Hepatic stellate cell (primary cell): ENCODE measurements around the gene DMD.

Source experiments
- DNase-seq: peaks from one replicate; pipeline ENCODE4 v3.0.0; 2011; ENCODE audit warnings: low spot score

The DMD gene

DNA sequence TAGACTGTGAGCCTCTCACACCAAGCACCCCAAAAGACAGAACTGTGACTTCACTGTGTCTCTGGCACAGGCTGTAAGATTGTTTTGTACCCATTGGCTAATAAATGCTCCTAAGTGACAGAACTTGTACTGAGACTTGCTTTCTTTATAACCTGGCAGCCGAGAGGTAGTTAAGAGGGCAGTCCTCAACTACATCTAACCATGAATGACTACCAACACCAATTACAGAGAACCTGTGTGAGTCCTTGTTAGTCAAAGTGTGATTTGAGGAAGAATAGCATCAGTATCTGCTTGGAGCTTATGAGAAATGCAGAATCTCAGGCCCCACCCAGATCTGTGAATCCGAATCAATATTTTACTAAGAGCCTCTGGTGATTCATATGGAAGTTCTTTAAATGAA, 1985.5 kb downstream of the DMD start:
- DNase-seq, result no peak

DNA sequence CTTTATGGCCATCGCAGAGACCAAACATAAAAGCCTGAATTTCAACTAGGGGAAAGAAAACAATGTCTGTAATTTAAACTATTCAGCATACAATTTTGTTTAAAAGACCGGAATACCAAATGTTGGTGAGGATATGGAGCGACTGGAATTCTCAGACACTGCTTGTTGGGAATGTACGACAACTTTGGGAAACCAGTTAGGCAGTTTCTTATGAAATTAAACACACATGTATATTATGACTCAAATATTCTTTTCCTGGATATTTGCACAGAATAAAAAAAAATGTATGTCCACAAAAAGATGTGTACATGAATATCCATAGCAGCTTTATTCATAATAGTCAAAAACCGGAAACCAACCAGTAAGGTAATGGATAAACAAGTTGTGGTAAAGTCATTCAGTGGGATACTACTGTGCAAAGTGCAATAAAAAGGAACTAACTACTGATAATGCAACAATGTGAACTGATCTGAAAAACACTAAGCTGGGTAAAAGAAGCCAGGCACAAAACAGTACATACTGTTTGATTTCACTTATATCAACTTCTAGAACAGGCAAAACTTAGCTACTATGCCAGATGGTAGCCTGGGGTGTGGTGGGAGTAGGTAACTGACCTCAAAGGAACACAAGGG, 1986.9 kb downstream of the DMD start:
- DNase-seq, result no peak

DNA sequence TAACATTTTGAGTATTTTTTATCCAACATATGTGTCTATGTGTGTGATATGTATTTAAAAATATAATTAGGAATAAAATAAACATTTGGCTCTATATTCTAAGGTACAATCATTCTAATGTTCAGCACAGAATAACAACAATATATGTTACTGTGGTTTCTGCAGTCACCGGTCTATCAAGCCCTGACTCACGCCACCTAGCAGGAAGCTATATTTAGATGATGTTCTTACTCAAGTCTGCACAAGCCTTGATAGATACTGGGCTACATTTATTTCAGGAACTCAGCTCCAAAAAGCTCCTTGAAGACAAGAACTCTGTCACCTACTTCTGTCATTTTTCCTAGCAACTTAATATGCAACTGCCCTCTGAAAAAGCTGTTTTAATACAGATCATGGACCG, 1987.5 kb downstream of the DMD start:
- DNase-seq, result peak; percentile 19

DNA sequence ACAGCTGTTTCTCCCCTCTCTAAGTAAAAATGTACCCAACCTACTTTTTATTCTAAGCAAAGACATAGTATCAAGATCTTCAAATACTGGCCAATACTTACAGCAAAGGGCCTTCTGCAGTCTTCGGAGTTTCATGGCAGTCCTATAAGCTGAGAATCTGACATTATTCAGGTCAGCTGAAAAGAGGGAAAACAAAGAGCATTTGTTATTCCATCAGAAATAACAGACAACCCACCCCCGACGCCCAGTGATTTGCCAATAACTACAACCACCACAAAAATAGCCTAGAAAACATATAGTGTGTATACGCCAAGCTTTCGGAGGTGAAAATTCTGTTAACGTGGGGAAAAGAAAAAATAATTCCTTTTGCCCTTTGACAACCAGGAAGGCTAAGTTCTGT, 1988.4 kb downstream of the DMD start:
- no peak for DNase-seq

DNA sequence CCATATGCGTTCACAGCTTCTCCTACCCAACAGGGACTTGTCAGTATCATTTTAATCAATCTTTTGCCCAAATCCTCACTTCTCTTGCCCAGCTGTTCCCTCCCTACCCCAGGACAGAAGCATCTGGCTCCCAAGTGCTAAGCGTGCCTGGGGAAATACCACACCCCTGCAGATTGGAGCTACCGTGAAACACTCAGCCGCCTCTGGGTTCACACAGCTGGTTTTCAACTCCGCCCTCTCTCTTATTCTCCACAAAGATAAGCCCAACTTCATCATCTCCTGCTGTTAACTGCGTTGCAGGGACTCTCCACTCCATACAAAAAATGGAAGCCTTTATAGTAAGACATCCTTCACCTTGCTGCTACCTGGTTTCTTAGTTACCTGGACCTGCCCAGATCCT, 1992.2 kb downstream of the DMD start:
- DNase-seq, result no peak

DNA sequence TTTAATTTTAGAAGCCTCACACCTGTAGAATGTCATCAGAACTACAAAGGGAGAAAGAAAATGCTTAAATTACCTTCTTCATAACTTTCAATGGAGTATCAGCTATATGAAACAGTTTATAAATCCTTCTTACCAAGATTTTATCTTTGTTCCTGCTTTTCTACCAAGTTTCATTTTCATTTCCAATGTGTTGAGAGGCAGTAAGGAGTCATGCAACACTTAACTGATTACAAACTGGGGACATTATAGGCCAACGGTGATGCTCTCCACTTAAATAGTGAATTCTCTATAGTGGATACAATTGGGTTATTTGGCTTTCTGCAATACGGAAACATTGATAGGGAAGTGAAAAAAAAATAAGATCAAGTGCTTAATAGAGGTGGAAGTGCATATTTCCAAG, 1994.3 kb downstream of the DMD start:
- no peak for DNase-seq

DNA sequence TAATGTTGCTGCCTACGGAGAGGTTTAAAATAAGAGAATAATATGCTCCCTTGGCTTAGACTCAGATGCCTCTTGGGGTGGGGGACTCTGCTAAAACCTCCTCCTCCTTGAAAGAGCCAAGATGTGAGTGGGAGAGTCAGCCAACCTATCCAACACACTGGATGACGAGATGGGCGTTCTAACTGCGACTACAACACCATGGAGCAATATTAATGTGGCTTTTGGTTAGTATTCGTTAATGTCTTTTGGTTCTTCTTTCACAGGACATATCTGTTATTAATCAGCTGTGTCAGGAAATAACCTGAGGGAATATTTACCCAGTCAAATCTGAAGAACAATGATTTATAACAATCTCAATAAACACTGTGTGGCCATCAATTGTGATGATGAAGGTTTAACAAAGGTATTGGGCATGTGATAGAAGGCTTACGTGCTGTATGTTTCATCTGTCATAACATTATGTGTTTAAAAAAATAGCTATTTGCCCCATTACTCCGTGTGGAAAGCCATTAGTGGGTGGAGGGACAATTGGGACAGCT, 1996.0 kb downstream of the DMD start:
- DNase-seq, result no peak

DNA sequence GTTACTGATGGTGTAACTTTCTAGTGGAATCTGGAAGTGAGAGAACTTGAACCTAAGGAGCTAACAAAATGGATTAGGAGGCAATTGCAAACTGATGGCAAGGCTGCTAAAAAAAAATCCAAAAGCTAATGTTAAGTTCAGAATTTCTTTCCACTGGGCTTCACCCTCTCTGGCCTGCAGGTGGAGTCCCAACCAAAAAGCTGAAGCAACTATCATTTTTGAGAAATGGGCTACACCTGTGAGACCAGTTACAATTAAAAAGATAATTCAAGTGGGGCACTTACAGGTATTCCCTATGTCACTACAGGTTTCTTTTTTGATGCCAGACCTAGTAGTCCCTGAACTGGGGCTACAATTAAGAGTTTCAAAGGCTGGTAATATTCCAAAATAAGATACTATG, 1997.4 kb downstream of the DMD start:
- no peak for DNase-seq

DNA sequence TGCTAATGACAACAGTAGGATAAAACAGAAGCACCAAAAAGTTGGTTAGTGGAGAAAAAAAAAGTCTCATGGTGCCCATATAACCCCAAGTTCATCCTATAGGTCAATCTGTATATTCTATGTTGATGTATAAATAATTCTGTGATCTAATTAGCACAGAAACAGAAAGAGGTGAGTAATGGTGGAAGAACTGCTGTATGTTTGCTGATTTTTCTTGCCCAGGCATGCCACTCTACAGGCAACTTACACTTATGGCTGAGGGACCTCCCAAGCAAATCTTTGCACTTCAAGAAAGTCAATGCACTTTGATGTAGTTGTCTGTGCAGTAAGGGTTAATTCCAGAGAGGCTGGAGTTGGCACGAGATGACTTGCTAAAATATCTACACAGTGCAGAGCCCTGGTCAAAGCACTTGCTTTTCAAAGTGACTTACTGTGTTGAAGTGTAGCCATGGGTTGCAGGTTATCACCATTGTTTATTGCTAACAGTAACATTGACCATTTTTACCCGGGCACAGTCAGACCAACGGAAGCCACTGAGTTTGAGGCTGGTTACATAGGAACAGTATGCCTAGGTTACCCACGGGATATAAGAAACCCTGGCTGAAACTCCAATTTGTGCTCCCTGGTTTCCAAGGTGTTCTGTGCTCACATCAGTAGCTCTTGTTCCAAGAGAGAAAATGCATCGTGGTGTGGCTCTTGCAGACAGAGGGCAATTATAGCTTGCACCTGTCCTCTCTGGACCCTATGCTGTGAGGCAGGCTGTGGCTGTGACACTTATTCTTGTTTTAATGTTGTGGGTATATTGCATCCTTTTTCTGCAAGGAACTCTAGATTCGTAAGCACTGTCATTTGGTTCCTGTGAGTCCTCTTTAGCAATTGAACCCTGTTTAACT, 1998.2 kb downstream of the DMD start:
- DNase-seq, result no peak

DNA sequence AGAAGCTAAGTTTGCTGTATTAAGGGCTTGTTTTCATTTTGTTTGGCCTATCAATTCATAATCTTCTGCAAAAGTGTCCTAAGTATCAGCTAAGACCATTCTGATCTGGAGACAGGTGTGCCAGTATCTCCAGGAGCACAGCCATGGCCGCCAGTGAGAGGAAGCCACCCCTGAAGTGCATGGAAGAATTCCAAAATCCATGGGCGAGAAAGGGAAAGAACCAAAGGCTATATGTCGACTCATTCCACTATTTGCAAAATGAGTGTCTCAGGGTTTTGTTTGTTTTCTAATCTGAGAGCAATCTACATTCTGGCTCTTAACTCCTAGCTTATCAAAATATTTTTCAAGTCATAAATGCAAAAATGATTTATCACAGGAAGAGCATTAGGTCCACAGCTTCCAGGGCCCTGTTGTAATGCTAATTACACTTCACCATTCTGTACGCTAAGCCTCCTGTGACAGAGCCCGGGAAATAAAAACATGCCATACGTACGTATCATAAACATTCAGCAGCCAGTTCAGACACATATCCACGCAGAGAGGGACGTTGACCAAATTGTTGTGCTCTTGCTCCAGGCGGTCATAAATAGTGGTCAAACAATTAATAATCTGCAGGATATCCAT, 2002.2 kb downstream of the DMD start:
- DNase-seq, result peak; percentile 19

DNA sequence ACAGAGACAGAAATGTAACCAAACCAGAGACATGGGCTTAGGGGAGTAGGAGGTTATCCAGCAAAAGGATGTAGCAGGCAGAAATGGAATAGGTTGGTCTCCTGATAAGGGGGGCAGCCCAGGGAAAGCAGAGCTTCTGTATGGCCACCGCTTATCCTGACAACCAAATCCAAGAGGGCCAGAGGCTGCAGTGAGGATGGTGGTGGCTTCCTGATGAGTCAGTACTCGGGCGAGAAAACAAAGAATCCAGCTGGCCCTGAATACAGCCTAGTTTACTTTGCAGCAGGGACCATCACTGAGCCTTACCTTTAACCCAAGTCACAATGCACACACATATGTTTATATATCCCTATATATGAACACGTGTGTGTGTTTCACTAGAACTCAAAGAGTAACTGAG, 2009.8 kb downstream of the DMD start:
- no peak for DNase-seq

DNA sequence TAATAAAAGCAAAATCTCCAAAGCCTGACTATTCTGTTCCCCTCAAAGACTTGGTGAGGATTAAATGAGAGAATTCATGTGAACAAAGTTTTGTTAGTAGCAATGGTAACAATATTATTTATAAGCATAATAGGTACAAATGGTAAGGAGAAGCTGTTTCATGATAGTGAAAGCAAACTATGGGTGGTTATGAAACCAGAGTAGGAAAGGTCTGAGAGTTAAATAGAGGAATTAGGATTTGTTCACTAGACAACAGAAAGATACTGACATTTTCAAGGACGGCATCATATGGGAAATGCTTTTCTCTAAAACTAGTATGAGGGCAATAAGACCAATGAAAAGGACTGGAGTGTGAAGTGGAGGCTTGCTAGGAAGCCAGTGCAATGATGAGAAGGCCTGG, 2010.9 kb downstream of the DMD start:
- DNase-seq, result no peak

DNA sequence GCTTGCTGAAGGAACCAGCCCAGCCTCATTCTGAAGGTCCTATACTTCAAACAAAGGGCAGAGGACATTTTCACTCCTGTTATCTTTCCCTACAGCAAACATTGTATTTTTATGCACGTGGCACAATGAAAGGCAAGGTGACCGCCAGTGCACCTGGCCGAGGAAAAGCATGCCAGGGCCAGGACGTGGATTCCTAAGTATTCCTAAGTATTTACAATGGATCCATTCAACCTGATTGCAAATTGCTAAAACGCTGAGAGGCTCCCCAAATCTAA, 2011.6 kb downstream of the DMD start:
- DNase-seq, result no peak

DNA sequence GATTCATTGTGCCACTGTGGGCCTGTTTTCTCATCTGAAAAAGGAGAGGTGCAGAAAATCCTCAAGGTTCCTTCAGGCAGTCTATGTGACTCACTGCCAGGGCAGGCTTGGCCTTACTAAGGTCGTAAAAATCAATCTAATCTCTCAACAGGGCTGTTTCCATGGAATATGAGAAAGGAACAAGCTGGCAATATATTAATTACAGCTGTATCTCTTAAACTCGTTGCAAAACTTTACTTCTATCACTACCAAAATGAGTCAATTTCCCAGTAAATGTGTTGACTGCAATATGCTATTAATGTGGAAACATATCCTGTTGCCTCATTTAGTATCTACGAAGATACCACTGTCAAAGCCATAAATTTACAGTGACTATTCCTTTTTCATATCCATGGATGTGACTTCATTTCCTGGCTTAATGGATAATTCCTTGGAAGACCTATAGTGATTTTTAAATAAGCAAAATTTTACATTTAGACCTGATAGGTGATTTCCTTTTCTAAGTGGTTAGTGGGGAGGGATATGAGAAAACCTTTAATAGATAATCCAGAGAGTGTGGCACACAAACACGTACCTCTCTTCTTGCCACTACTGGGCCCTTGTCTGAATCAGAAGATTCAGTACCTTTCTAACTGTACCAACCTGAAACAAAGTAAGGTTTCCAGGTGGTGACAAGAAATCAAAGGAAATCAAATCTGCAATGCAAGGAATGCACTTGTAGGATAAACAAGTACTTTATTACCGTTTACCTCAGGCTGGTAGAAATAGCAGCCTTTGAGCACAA, 2012.1 kb downstream of the DMD start:
- no peak for DNase-seq

DNA sequence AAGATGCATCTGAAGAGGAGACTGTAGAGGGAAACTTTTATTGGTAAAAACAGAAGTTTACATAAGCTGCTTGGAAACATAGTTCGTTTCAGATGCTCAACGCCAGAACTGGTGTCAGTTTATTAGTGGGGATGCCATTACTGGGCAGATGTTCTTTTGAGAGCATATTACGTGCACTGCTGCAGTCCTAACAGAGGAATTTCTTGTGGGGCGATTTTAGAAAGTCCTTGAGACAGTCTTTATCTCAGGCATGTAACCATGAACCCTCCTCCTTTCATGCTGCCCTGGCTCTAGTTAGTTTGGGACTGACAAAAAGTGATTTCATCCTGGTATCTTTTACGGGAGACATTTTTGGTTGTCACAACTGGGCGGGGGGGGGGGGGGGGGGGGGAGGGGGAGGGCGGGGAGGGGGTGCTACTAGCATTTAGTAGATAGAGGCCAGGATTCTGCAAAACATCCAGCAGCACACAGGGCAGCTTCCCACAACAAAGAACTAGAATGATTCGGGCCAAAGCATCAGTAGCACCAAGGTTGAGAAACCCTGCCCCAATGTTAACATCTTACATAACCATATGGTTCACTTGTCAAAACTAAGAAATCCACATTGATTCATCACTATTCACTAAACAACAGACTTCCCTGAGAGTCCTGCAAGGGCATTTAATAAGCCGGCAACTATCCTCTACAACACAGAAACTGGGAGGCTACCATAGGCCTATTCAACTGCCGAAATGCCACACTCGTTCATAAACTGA, 2021.0 kb downstream of the DMD start:
- DNase-seq, result no peak

DNA sequence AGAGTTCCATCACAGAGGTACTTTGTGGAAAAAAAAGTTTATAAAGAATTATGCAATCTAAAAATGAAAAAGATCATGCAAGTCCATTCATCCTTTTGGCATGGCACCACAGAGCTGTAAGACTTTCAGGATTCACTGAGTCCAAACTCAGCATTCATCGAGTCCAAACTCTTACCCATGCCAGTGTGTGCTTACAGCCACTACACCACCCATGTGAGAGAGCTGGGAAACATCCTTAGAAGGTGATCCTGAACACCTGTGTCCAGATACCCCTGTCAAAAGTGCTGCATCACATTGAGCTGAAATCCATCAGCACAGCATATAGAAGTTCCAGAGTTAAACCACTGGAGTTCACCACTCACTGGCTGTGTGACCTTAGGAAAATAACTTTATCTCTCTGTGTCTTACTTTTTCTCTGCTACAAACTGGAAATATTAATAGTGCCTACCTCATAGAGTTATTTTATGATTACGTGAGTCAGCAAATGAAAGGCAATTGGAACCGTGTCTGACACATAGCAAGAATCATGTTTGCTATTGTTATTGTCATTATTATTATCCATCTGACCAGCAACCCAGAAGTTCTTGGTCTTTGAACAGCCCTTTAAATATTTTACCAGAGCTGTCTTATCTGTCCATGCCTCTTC, 2024.5 kb downstream of the DMD start:
- DNase-seq, result no peak

DNA sequence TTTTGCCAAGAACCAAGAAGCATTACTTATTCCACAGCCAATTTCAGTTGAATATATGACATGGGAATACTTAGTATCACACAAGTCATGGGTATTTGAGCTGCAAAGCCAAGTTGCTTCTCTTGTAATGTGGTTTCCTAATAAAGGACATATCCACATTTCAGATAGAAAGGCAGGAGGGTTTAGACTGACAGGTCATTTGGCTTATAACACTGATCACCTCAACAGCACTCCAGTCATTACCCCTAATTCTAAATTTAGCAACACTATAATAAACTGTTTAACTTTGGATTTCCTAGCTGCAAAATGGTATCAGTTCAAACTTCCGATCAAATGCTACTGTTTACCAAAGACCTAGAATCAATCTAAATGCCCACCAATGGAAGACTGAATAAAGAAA, 2025.5 kb downstream of the DMD start:
- DNase-seq, result no peak

DNA sequence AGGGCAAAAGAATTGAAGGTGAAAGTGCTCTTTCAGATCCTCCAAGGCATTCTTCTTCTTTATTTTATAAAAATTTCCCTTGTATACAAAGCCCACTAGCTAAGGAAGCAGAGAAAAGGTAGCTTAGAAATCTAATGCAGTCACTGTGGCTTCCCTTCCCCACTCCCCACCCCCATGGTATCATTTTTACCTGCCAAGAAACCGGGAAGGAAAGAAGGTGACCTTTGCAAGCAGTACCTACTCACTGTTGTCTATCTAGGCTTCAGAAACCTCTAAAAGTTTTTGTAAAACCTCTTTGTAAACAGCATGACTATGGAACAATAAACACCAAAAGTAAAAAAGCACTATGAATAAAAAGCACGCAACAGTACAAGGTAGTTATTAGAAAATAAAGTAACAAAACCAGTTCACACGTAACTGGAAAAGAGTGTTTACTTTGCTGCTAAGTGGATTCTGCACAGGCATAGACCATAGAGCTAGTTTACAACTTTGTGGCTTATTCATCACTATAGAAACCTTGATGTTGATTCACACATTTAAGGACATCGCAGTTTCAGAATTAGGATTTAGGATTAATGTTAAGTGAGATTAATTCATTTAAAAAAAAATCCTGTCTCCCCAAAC, 2029.9 kb downstream of the DMD start:
- DNase-seq, result no peak

DNA sequence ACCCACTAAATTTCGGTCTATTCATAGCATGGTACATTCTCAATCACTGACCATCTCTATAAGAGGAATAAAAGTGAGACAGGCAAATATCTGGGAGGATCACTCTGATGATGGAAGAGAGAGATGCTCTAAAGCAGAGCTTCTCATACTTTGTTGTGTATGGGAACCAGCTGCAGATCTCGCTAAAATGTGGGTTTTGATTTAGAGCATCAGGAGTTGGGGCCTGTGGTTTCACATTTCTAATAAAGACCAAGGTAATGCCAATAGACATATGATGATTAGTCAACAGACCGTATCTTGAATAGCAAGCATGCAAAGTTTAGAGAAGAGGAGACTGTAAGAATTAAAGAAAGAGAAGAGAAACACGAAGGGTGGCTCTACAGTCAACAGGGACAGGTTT, 2032.1 kb downstream of the DMD start:
- no peak for DNase-seq

DNA sequence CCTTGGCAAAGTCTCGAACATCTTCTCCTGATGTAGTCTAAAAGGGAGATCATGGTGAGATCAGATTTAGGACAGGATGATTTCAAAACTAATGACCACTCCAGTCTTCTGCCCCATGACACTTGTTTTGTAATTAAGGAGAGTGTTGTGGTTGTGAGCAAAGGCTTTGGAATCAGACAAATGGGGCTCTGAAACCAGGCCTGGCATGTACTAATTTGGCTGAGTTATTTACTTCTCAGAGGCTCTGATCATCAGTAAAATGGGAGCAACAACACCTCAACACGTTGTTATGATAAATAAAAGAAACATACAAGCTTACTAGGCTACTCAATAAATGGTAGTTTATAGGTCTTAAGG, 2032.6 kb downstream of the DMD start:
- no peak for DNase-seq
